GM19467 (cell line): ENCODE measurements around the gene SLC8A1.

Source experiments
- ATAC-seq: cut with Tn5 transposase; IDR thresholded peaks from one replicate; pipeline ENCODE4 v1.9.1; 2021; ENCODE audit warnings: mild to moderate bottlenecking, moderate library complexity; ENCODE audit not compliant: unreplicated experiment

SLC8A1 gene

GRCh38 chr2:40458271-40458794, 6.4 kb upstream of the SLC8A1 start:
- ATAC-seq = no peak

- ATAC-seq = no peak
These were observed 5.9 kb upstream of the SLC8A1 start for GRCh38 chr2:40457837-40458236.

- no peak for ATAC-seq
These were observed 5.5 kb upstream of the SLC8A1 start for GRCh38 chr2:40457366-40457765.

GRCh38 chr2:40456926-40457325, 5.0 kb upstream of the SLC8A1 start:
- ATAC-seq = no peak

- no peak for ATAC-seq
These were observed 3.8 kb upstream of the SLC8A1 start for GRCh38 chr2:40455661-40456060.

GRCh38 chr2:40454321-40454720, 2.4 kb upstream of the SLC8A1 start:
- no peak for ATAC-seq

- no peak for ATAC-seq
These were observed 896 bp upstream of the SLC8A1 start for GRCh38 chr2:40452786-40453185.

GRCh38 chr2:40450796-40451430, 977 bp downstream of the SLC8A1 start:
- no peak for ATAC-seq

GRCh38 chr2:40450066-40450795, 1.7 kb downstream of the SLC8A1 start:
- ATAC-seq = no peak

- ATAC-seq = no peak
These were observed 3.3 kb downstream of the SLC8A1 start for GRCh38 chr2:40448476-40449079.

- ATAC-seq = no peak
These were observed 6.4 kb downstream of the SLC8A1 start for GRCh38 chr2:40445467-40445866.

GRCh38 chr2:40440835-40441234, 11.1 kb downstream of the SLC8A1 start:
- no peak for ATAC-seq

- ATAC-seq = no peak
These were observed 12.4 kb downstream of the SLC8A1 start for GRCh38 chr2:40439473-40439872.

GRCh38 chr2:40436093-40436475, 15.8 kb downstream of the SLC8A1 start:
- no peak for ATAC-seq

GRCh38 chr2:40435426-40436092, 16.3 kb downstream of the SLC8A1 start:
- no peak for ATAC-seq

GRCh38 chr2:40434731-40435271, 17.1 kb downstream of the SLC8A1 start:
- ATAC-seq = no peak

- no peak for ATAC-seq
These were observed 18.2 kb downstream of the SLC8A1 start for GRCh38 chr2:40433736-40434135.

- no peak for ATAC-seq
These were observed 18.9 kb downstream of the SLC8A1 start for GRCh38 chr2:40432921-40433483.

- ATAC-seq = no peak
These were observed 20.3 kb downstream of the SLC8A1 start for GRCh38 chr2:40431600-40431955.

- no peak for ATAC-seq
These were observed 20.9 kb downstream of the SLC8A1 start for GRCh38 chr2:40430776-40431599.
